GM19467 (cell line): Measurements from ENCODE around the gene KPTN.
"Not testable (repeated sequence)": the region's sequence is repeated elsewhere in the genome, so short reads cannot be mapped to it uniquely, and the experiment has no call there.

Experiments used
- ATAC-seq: cut with Tn5 transposase; IDR thresholded peaks from one replicate; pipeline ENCODE4 v1.9.1; 2021; ENCODE audit warnings: mild to moderate bottlenecking, moderate library complexity; ENCODE audit not compliant: unreplicated experiment

The KPTN gene

GRCh38 chr19:47492137-47492533 lies 8.1 kb upstream of the KPTN start:
- ATAC-seq = no peak

- ATAC-seq = no peak
These were observed 7.5 kb upstream of the KPTN start for GRCh38 chr19:47491358-47492136.

- ATAC-seq = no peak
These were observed 6.8 kb upstream of the KPTN start for GRCh38 chr19:47490847-47491246.

- no peak for ATAC-seq
These were observed 6.0 kb upstream of the KPTN start for GRCh38 chr19:47490031-47490430.

GRCh38 chr19:47489072-47489914 lies 5.3 kb upstream of the KPTN start:
- no peak for ATAC-seq

GRCh38 chr19:47487551-47488515 lies 3.8 kb upstream of the KPTN start:
- ATAC-seq = no peak

- ATAC-seq = no peak
These were observed 2.9 kb upstream of the KPTN start for GRCh38 chr19:47486900-47487299.

- not testable (repeated sequence) for ATAC-seq
These were observed 2.2 kb upstream of the KPTN start for GRCh38 chr19:47486220-47486619.

GRCh38 chr19:47485210-47485609 lies 1.2 kb upstream of the KPTN start:
- ATAC-seq = no peak

GRCh38 chr19:47483200-47483599 lies 819 bp downstream of the KPTN start:
- ATAC-seq = no peak

- ATAC-seq = no peak
These were observed 2.5 kb downstream of the KPTN start for GRCh38 chr19:47481460-47482052.

GRCh38 chr19:47480658-47481057 lies 3.4 kb downstream of the KPTN start:
- no peak for ATAC-seq

- no peak for ATAC-seq
These were observed 4.1 kb downstream of the KPTN start for GRCh38 chr19:47479701-47480503.

- ATAC-seq = no peak
These were observed 7.5 kb downstream of the KPTN start for GRCh38 chr19:47476438-47476972.

- no peak for ATAC-seq
These were observed 8.6 kb downstream of the KPTN start for GRCh38 chr19:47475465-47475864.

GRCh38 chr19:47473336-47473735 lies 10.7 kb downstream of the KPTN start:
- no peak for ATAC-seq

GRCh38 chr19:47471733-47472457 lies 12.1 kb downstream of the KPTN start, which contains the start of gene SLC8A2:
TSS of gene SLC8A2 (minus strand) at chr19:47471893. CDS start at chr19:47466403, 5,490 bp downstream.
- ATAC-seq = no peak

- ATAC-seq = no peak
These were observed 12.7 kb downstream of the KPTN start for GRCh38 chr19:47471381-47471732.
